BE2C (cell line): Measurements from ENCODE around the gene PSEN2.

ENCODE experiments used
- DNase-seq: peaks from one replicate; pipeline ENCODE4 v3.0.0-alpha.2; 2020
- H3K27me3 ChIP-seq: fragments of 250-450 bp; sonication (Bioruptor Pico); 2 replicates; pipeline ENCODE4 v1.5.1; 2020; ENCODE audit warnings: mild to moderate bottlenecking
- H3K36me3 ChIP-seq: fragments of 250-450 bp; sonication (Bioruptor Pico); 2 replicates; pipeline ENCODE4 v1.5.1; 2020; ENCODE audit warnings: mild to moderate bottlenecking
- H3K4me1 ChIP-seq: fragments of 250-450 bp; sonication (Bioruptor Pico); 2 replicates; pipeline ENCODE4 v1.5.1; 2020
- H3K4me3 ChIP-seq: 2 replicates; pipeline ENCODE4 v1.5.1; 2011; ENCODE audit warnings: low read depth, low read length
- H3K9me3 ChIP-seq: fragments of 250-450 bp; sonication (Bioruptor Pico); 2 replicates; pipeline ENCODE4 v1.5.1; 2020
- CTCF ChIP-seq: IDR thresholded peaks from 2 replicates; pipeline ENCODE4 v1.5.1; 2012; ENCODE audit warnings: mild to moderate bottlenecking, low read depth, low read length

PSEN2 gene

GRCh38 chr1:226862890-226863289 is 7.5 kb upstream of the PSEN2 start:
- Histone ChIP-seq H3K9me3 (no peaks in the 10 kb centered on the region), H3K27me3 (no peaks in the 10 kb centered on the region), H3K4me3 (no peak overlapping the region), H3K36me3 (no peaks in the 10 kb centered on the region), H3K4me1 (no peaks in the 10 kb centered on the region)
- DNase-seq, result no peak
- TF ChIP-seq CTCF, result no peak

GRCh38 chr1:226863446-226863845 is 7.0 kb upstream of the PSEN2 start:
- H3K36me3 ChIP-seq, result no peaks in the 10 kb centered on the region
- DNase-seq, result no peak
- H3K4me3 ChIP-seq, result no peak overlapping the region
- no peaks in the 10 kb centered on the region for H3K9me3 ChIP-seq
- no peak for TF ChIP-seq CTCF
- no peaks in the 10 kb centered on the region for H3K4me1 ChIP-seq
- H3K27me3 ChIP-seq, result no peaks in the 10 kb centered on the region

GRCh38 chr1:226864311-226864710 is 6.1 kb upstream of the PSEN2 start:
- Histone ChIP-seq H3K9me3 (no peaks in the 10 kb centered on the region), H3K4me1 (no peaks in the 10 kb centered on the region), H3K27me3 (no peaks in the 10 kb centered on the region), H3K36me3 (no peaks in the 10 kb centered on the region), H3K4me3 (no peak overlapping the region)
- no peak for TF ChIP-seq CTCF
- no peak for DNase-seq

GRCh38 chr1:226865590-226865989 is 4.8 kb upstream of the PSEN2 start:
- Histone ChIP-seq H3K36me3 (no peaks in the 10 kb centered on the region), H3K27me3 (no peaks in the 10 kb centered on the region), H3K4me3 (no peak overlapping the region), H3K4me1 (no peaks in the 10 kb centered on the region), H3K9me3 (no peaks in the 10 kb centered on the region)
- no peak for TF ChIP-seq CTCF
- no peak for DNase-seq

GRCh38 chr1:226867461-226868054 is 2.9 kb upstream of the PSEN2 start:
- DNase-seq, result no peak
- H3K36me3 ChIP-seq, result no peaks in the 10 kb centered on the region
- H3K4me3 ChIP-seq, result no peak overlapping the region
- no peaks in the 10 kb centered on the region for H3K9me3 ChIP-seq
- H3K27me3 ChIP-seq, result no peaks in the 10 kb centered on the region
- no peak for TF ChIP-seq CTCF
- H3K4me1 ChIP-seq, result no peaks in the 10 kb centered on the region

GRCh38 chr1:226868726-226869125 is 1.7 kb upstream of the PSEN2 start:
- no peak overlapping the region for H3K4me3 ChIP-seq
- no peak for TF ChIP-seq CTCF

More at GRCh38 chr1:226868726-226869125, 1.7 kb upstream of the PSEN2 start:
- no peaks in the 10 kb centered on the region for H3K36me3 ChIP-seq
- no peaks in the 10 kb centered on the region for H3K4me1 ChIP-seq
- no peak for DNase-seq
- no peaks in the 10 kb centered on the region for H3K27me3 ChIP-seq
- no peaks in the 10 kb centered on the region for H3K9me3 ChIP-seq
